Mesendoderm (in vitro differentiated cells): Measurements from ENCODE around the gene TGFBR3.

Experiments
- DNase-seq: peaks from one replicate; pipeline ENCODE4 v3.0.0; 2013
- H2AK5ac ChIP-seq: 2 replicates; pipeline ENCODE4 v1.6.1; 2013; ENCODE audit warnings: low read length, inconsistent platforms
- H2BK120ac ChIP-seq: 2 replicates; pipeline ENCODE4 v1.6.1; 2013; ENCODE audit warnings: low read depth, mild to moderate bottlenecking, low read length, moderate library complexity, mixed read lengths
- H2BK15ac ChIP-seq: replicated peaks from 2 replicates; pipeline ENCODE4 v1.6.1; 2013; ENCODE audit warnings: low read depth, mild to moderate bottlenecking, moderate library complexity
- H2BK5ac ChIP-seq: 2 replicates; pipeline ENCODE4 v1.6.1; 2013; ENCODE audit warnings: low read length, inconsistent platforms
- H3K18ac ChIP-seq: 2 replicates; pipeline ENCODE4 v1.6.1; 2013; ENCODE audit warnings: mild to moderate bottlenecking, low read length, mixed read lengths
- H3K23ac ChIP-seq: one replicate; pipeline ENCODE4 v1.6.1; 2013; ENCODE audit warnings: low read length
- H3K27ac ChIP-seq: 2 replicates; pipeline ENCODE4 v1.5.1; 2013; ENCODE audit warnings: low read depth, mild to moderate bottlenecking, inconsistent platforms, low read length, moderate library complexity
- H3K27me3 ChIP-seq: 2 replicates; pipeline ENCODE4 v1.6.1; 2013; ENCODE audit warnings: low read length, control low read depth, mild to moderate bottlenecking, inconsistent platforms; ENCODE audit not compliant: insufficient read depth, poor library complexity
- H3K36me3 ChIP-seq: 2 replicates; pipeline ENCODE4 v1.6.1; 2013; ENCODE audit warnings: low read length, inconsistent platforms; ENCODE audit not compliant: control insufficient read depth, insufficient read depth
- H3K4ac ChIP-seq: one replicate; pipeline ENCODE4 v1.6.1; 2013; ENCODE audit warnings: low read depth, mild to moderate bottlenecking, low read length, moderate library complexity
- H3K4me1 ChIP-seq: 2 replicates; pipeline ENCODE4 v1.6.1; 2013; ENCODE audit warnings: low read depth, low read length, inconsistent platforms; ENCODE audit not compliant: control insufficient read depth
- H3K4me2 ChIP-seq: 2 replicates; pipeline ENCODE4 v1.6.1; 2013; ENCODE audit warnings: low read length
- H3K4me3 ChIP-seq: 2 replicates; pipeline ENCODE4 v1.5.1; 2013; ENCODE audit warnings: mild to moderate bottlenecking, low read length
- H3K56ac ChIP-seq: one replicate; pipeline ENCODE4 v1.6.1; 2013; ENCODE audit warnings: low read length
- H3K79me1 ChIP-seq: 2 replicates; pipeline ENCODE4 v1.6.1; 2013; ENCODE audit warnings: low read length, inconsistent platforms
- H3K79me2 ChIP-seq: 2 replicates; pipeline ENCODE4 v1.6.1; 2013; ENCODE audit warnings: mild to moderate bottlenecking, low read length; ENCODE audit not compliant: control insufficient read depth, insufficient read depth
- H3K9ac ChIP-seq: 2 replicates; pipeline ENCODE4 v1.6.1; 2013; ENCODE audit warnings: low read length, inconsistent platforms
- H4K5ac ChIP-seq: one replicate; pipeline ENCODE4 v1.6.1; 2013; ENCODE audit warnings: low read length
- H4K8ac ChIP-seq: one replicate; pipeline ENCODE4 v1.6.1; 2013; ENCODE audit warnings: low read depth, mild to moderate bottlenecking, control low read depth, low read length, moderate library complexity
- WGBS: extraction: QIAGEN DNeasy Blood & Tissue Kit; methylation state at CpG from one replicate; pipeline ENCODE4 v1.1.7; 2013; ENCODE audit warnings: low lambda C conversion rate, missing lambda C conversion rate; ENCODE audit not compliant: insufficient coverage; ENCODE audit errors: extremely low coverage; 5-methylcytosine and 5-hydroxymethylcytosine counted together

TGFBR3 gene

GRCh38 chr1:91919962-91920361 lies 34.0 kb upstream of the TGFBR3 start:
- Histone ChIP-seq H2BK120ac (no peak overlapping the region), H3K27ac (no peak overlapping the region)
- no CpG with 5 or more reads among the region's 8 CpGs for WGBS

GRCh38 chr1:91916811-91917460 lies 31.0 kb upstream of the TGFBR3 start:
- H3K79me2 ChIP-seq, result no peaks in the 10 kb centered on the region
- H2AK5ac ChIP-seq, result no peak overlapping the region
- peak; percentile 61 for DNase-seq
- H3K4me3 ChIP-seq, result no peak overlapping the region
- H2BK120ac ChIP-seq, result no peak overlapping the region
- H2BK5ac ChIP-seq, result no peak overlapping the region
- no peaks in the 10 kb centered on the region for H3K79me1 ChIP-seq
- no peak overlapping the region for H3K23ac ChIP-seq
- H3K4ac ChIP-seq, result no peak overlapping the region
- H3K9ac ChIP-seq, result no peak overlapping the region
- no peak overlapping the region for H3K27ac ChIP-seq
- H3K4me1 ChIP-seq, result no peaks in the 10 kb centered on the region
- H4K5ac ChIP-seq, result no peak overlapping the region
- no peak overlapping the region for H3K18ac ChIP-seq
- no peaks in the 10 kb centered on the region for H3K36me3 ChIP-seq
- H3K27me3 ChIP-seq, result no peaks in the 10 kb centered on the region
- no peak overlapping the region for H3K56ac ChIP-seq
- H4K8ac ChIP-seq, result no peak overlapping the region
- H3K4me2 ChIP-seq, result no peak overlapping the region
- no CpG with 5 or more reads among the region's 5 CpGs for WGBS
- H2BK15ac ChIP-seq, result no peak overlapping the region

More at GRCh38 chr1:91919962-91920361, 34.0 kb upstream of the TGFBR3 start:
- Histone ChIP-seq H4K5ac (no peak overlapping the region), H3K56ac (no peak overlapping the region), H3K23ac (no peak overlapping the region), H2BK5ac (no peak overlapping the region), H3K79me1 (no peaks in the 10 kb centered on the region), H3K9ac (no peak overlapping the region), H3K36me3 (no peaks in the 10 kb centered on the region), H4K8ac (no peak overlapping the region), H3K18ac (no peak overlapping the region), H3K4me2 (no peak overlapping the region), H3K4me3 (no peak overlapping the region), H3K79me2 (no peaks in the 10 kb centered on the region), H3K27me3 (no peaks in the 10 kb centered on the region), H2BK15ac (no peak overlapping the region), H3K4me1 (no peaks in the 10 kb centered on the region), H3K4ac (no peak overlapping the region), H2AK5ac (no peak overlapping the region)
- no peak for DNase-seq

- no peaks in the 10 kb centered on the region for H3K4me1 ChIP-seq
- WGBS, result no CpG with 5 or more reads among the region's 4 CpGs
- DNase-seq, result no peak
These were observed 30.1 kb upstream of the TGFBR3 start for GRCh38 chr1:91916046-91916445.

GRCh38 chr1:91913018-91913417 lies 27.1 kb upstream of the TGFBR3 start:
- Histone ChIP-seq H3K27ac (no peak overlapping the region), H2BK120ac (no peak overlapping the region), H3K79me2 (no peaks in the 10 kb centered on the region), H3K23ac (no peak overlapping the region), H3K36me3 (no peaks in the 10 kb centered on the region), H3K56ac (no peak overlapping the region), H3K4me3 (no peak overlapping the region), H2AK5ac (no peak overlapping the region), H3K79me1 (no peaks in the 10 kb centered on the region), H3K4me2 (no peak overlapping the region), H3K9ac (no peak overlapping the region), H3K27me3 (no peaks in the 10 kb centered on the region), H3K18ac (no peak overlapping the region), H4K8ac (no peak overlapping the region), H3K4ac (no peak overlapping the region), H3K4me1 (no peaks in the 10 kb centered on the region), H2BK15ac (no peak overlapping the region), H2BK5ac (no peak overlapping the region), H4K5ac (no peak overlapping the region)
- DNase-seq, result no peak
- WGBS, result no CpG with 5 or more reads among the region's 3 CpGs

More at GRCh38 chr1:91916046-91916445, 30.1 kb upstream of the TGFBR3 start:
- no peaks in the 10 kb centered on the region for H3K79me1 ChIP-seq
- H4K8ac ChIP-seq, result no peak overlapping the region
- H3K4me2 ChIP-seq, result no peak overlapping the region
- no peak overlapping the region for H4K5ac ChIP-seq
- H3K4me3 ChIP-seq, result no peak overlapping the region
- H2BK5ac ChIP-seq, result no peak overlapping the region
- H3K23ac ChIP-seq, result no peak overlapping the region
- H3K18ac ChIP-seq, result no peak overlapping the region
- H3K56ac ChIP-seq, result no peak overlapping the region
- H3K27ac ChIP-seq, result no peak overlapping the region
- no peak overlapping the region for H2BK120ac ChIP-seq
- H3K36me3 ChIP-seq, result no peaks in the 10 kb centered on the region
- no peak overlapping the region for H2AK5ac ChIP-seq
- H3K4ac ChIP-seq, result no peak overlapping the region
- H2BK15ac ChIP-seq, result no peak overlapping the region
- no peaks in the 10 kb centered on the region for H3K79me2 ChIP-seq
- H3K27me3 ChIP-seq, result no peaks in the 10 kb centered on the region
- no peak overlapping the region for H3K9ac ChIP-seq

GRCh38 chr1:91912266-91912665 lies 26.3 kb upstream of the TGFBR3 start:
- WGBS, result no CpG with 5 or more reads among the region's 1 CpG
- H3K18ac ChIP-seq, result no peak overlapping the region
- H3K79me2 ChIP-seq, result no peaks in the 10 kb centered on the region
- no peaks in the 10 kb centered on the region for H3K36me3 ChIP-seq
- no peak overlapping the region for H3K56ac ChIP-seq
- H3K9ac ChIP-seq, result no peak overlapping the region
- H2BK120ac ChIP-seq, result no peak overlapping the region
- H2AK5ac ChIP-seq, result no peak overlapping the region
- H3K23ac ChIP-seq, result no peak overlapping the region
- no peaks in the 10 kb centered on the region for H3K79me1 ChIP-seq
- no peaks in the 10 kb centered on the region for H3K4me1 ChIP-seq
- H3K4ac ChIP-seq, result no peak overlapping the region
- H3K27me3 ChIP-seq, result no peaks in the 10 kb centered on the region
- DNase-seq, result no peak
- H3K4me2 ChIP-seq, result no peak overlapping the region
- no peak overlapping the region for H2BK15ac ChIP-seq
- H3K27ac ChIP-seq, result no peak overlapping the region
- H2BK5ac ChIP-seq, result no peak overlapping the region
- no peak overlapping the region for H4K5ac ChIP-seq
- no peak overlapping the region for H4K8ac ChIP-seq
- H3K4me3 ChIP-seq, result no peak overlapping the region

- Histone ChIP-seq H3K18ac (no peak overlapping the region), H3K27me3 (no peaks in the 10 kb centered on the region), H3K4me1 (no peaks in the 10 kb centered on the region), H3K4me3 (no peak overlapping the region), H3K79me2 (no peaks in the 10 kb centered on the region), H3K4me2 (no peak overlapping the region), H3K56ac (no peak overlapping the region), H3K9ac (no peak overlapping the region), H2BK5ac (no peak overlapping the region), H2BK15ac (no peak overlapping the region), H3K36me3 (no peaks in the 10 kb centered on the region), H4K5ac (no peak overlapping the region), H2AK5ac (no peak overlapping the region), H3K23ac (no peak overlapping the region), H3K79me1 (no peaks in the 10 kb centered on the region), H2BK120ac (no peak overlapping the region), H4K8ac (no peak overlapping the region), H3K27ac (no peak overlapping the region), H3K4ac (no peak overlapping the region)
- DNase-seq, result no peak
These were observed 15.3 kb upstream of the TGFBR3 start for GRCh38 chr1:91901231-91901630.
